Ishikawa (cell line): ENCODE data around the gene FZR1.

ENCODE experiments used
- CEBPB ChIP-seq: IDR thresholded peaks from 2 replicates; pipeline ENCODE4 v1.6.1; 2012
- EGR1 ChIP-seq: IDR thresholded peaks from 2 replicates; pipeline ENCODE4 v1.6.1; 2012
- RAD21 ChIP-seq: IDR thresholded peaks from 2 replicates; pipeline ENCODE4 v1.6.1; 2012; ENCODE audit warnings: low read depth
- YY1 ChIP-seq: IDR thresholded peaks from 2 replicates; pipeline ENCODE4 v1.6.1; 2012; ENCODE audit warnings: low read depth
- TF ChIP-seq, protein P1 (sequence below): IDR thresholded peaks from 2 replicates; pipeline ENCODE4 v1.6.1; 2012; ENCODE audit warnings: low read depth, mild to moderate bottlenecking
- TF ChIP-seq, protein P2 (sequence below): IDR thresholded peaks from 2 replicates; pipeline ENCODE4 v1.6.1; 2012

DNA sequence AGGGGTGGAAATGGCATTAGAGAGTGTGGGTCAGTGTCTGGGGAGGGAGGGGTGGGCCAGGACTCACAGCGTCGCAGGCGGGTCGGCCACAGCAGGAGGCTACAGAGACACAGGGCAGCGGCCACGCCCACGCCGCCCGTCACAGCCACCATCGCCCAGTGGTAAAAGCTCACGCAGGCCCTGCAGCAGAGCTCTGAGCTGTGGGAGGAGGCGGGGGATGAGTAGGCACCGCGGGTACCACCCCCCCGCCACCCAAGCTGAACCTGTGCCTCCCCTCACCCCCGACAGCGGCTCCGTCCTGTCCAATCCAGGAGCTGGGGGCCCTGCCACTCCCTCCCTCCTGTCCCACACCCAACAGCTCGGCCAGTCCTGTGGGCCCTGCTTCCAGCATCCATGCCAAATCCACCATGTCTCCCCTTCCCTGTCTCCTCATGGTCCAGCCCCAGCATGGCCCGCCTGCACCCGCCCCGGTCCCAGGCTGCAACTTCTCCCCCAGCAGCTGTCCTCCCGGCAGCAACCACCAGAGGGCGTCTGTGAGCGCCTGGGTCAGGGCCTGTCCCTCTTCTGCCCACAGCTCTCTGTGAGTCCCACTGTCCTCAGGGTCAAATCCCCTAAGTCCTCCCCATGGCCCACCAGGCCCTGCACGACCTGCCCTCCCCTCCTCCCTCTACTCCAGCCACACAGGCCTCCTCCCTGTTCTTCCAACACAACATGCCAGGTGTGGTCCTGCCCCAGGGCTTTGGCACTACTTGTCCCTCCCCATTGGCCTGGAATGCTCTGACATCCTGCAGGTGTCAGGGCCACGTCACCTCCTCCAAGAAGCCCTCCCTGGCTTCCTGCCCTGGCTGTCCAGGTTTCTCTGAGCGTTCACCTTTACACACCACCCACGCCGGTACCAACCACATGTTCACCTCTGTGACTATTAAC is 38.9 kb downstream of the FZR1 start:
- TF ChIP-seq, protein P1, sequence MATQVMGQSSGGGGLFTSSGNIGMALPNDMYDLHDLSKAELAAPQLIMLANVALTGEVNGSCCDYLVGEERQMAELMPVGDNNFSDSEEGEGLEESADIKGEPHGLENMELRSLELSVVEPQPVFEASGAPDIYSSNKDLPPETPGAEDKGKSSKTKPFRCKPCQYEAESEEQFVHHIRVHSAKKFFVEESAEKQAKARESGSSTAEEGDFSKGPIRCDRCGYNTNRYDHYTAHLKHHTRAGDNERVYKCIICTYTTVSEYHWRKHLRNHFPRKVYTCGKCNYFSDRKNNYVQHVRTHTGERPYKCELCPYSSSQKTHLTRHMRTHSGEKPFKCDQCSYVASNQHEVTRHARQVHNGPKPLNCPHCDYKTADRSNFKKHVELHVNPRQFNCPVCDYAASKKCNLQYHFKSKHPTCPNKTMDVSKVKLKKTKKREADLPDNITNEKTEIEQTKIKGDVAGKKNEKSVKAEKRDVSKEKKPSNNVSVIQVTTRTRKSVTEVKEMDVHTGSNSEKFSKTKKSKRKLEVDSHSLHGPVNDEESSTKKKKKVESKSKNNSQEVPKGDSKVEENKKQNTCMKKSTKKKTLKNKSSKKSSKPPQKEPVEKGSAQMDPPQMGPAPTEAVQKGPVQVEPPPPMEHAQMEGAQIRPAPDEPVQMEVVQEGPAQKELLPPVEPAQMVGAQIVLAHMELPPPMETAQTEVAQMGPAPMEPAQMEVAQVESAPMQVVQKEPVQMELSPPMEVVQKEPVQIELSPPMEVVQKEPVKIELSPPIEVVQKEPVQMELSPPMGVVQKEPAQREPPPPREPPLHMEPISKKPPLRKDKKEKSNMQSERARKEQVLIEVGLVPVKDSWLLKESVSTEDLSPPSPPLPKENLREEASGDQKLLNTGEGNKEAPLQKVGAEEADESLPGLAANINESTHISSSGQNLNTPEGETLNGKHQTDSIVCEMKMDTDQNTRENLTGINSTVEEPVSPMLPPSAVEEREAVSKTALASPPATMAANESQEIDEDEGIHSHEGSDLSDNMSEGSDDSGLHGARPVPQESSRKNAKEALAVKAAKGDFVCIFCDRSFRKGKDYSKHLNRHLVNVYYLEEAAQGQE: no peak
- TF ChIP-seq, protein P2, sequence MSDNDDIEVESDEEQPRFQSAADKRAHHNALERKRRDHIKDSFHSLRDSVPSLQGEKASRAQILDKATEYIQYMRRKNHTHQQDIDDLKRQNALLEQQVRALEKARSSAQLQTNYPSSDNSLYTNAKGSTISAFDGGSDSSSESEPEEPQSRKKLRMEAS: 0 out of 2 replicates have a peak, but pooled peaks have one; percentile 12
- no peak for TF ChIP-seq EGR1
- no peak for TF ChIP-seq CEBPB
- no peak for TF ChIP-seq YY1
- peak; percentile 61 for TF ChIP-seq RAD21
